ENCODE results near the gene MFAP2. TPM values are rescaled to one million over a fixed set of nuclear protein-coding genes. Genes with fewer than 3 reads are reported as not detected.

MFAP2 gene
- total and polyA plus RNA-seq, 2 of the 8 experiments (the other 6 are each of a cell fraction or from before 2014, with no cell fraction given) = 172 to 326 TPM

DNA sequence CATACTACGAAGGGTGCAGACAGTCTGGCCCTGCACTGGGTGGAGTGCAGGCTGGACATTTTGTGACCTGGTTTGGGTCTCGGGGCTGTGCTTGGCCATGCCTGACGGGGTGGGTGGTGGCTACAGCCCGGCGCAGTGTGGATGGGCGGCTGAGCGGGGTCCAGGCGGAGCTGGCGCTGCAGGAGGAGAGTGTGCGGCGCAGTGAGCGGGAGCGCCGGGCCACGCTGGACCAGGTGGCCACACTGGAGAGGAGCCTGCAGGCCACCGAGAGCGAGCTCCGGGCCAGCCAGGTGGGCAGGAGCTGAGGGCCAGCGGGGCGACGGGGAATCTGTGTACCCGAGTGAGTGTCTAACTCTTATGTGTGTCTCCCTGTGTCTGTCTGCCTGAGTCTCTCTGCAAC is 14.1 kb downstream of the MFAP2 start:
- Histone ChIP-seq H2AFZ (ENCODE audit: low read length) (no peak overlapping the region), H3K4ac (replicated peaks; ENCODE audit: insufficient read length, low read depth, low read length) (no peak overlapping the region), H3K9me3 (ENCODE audit: insufficient read depth in 2 of 2, low read depth in 1 of 2, low read length in 1 of 2) (no peaks in the 10 kb centered on the region), H3K27ac (ENCODE audit: low read depth, low read length) (no peak overlapping the region), H3K4me3 (ENCODE audit: extremely low read depth in 1 of 4, insufficient read depth in 2 of 4, low read depth in 3 of 4, low read length in 4 of 4) (no peak overlapping the region), H3K27me3 (replicated peaks in 1 of 4; ENCODE audit: control insufficient read depth in 3 of 4, extremely low read depth in 1 of 4, insufficient read depth in 3 of 4, low read length in 3 of 4) (no peaks in the 10 kb centered on the region), H4K20me1 (replicated peaks in 1 of 2; ENCODE audit: control insufficient read depth in 1 of 2, insufficient read depth in 2 of 2, low read length in 2 of 2) (peaks cover 5 to 8% of the 10 kb centered on the region in 2 experiments), H2BK5ac (ENCODE audit: low read depth, low read length) (no peak overlapping the region; the same call in 1 of the 2 replicates), H3K23ac (ENCODE audit: insufficient read length) (no peak overlapping the region), H3K9ac (replicated peaks in 1 of 4; ENCODE audit: extremely low read depth in 1 of 4, low read depth in 3 of 4, low read length in 3 of 4) (no peak overlapping the region; a peak in 1 of 7 replicates), H2BK120ac (replicated peaks; ENCODE audit: low read depth, low read length) (no peak overlapping the region), H3K4me2 (ENCODE audit: insufficient read depth in 1 of 2, low read depth in 2 of 2, low read length in 2 of 2) (no peak overlapping the region), H3K23me2 (ENCODE audit: low read depth, low read length) (peaks cover 3% of the 10 kb centered on the region; the same call in 1 of the 2 replicates), H3K36me3 (ENCODE audit: control insufficient read depth in 2 of 4, insufficient read depth in 4 of 4, low read length in 3 of 4) (peaks cover 3 to 33% (median 16%) of the 10 kb centered on the region in 4 experiments; a peak in 6 of 8 replicates), H3K56ac (replicated peaks; ENCODE audit: insufficient read length, low read depth, low read length) (no peak overlapping the region), H4K5ac (ENCODE audit: insufficient read length, low read depth, low read length) (no peak overlapping the region), H2BK15ac (ENCODE audit: low read length) (no peak overlapping the region), H4K8ac (ENCODE audit: extremely low read depth, insufficient read depth, low read length) (no peak overlapping the region; the same call in 1 of the 2 replicates), H2BK12ac (ENCODE audit: low read depth, low read length) (no peak overlapping the region), H2AK5ac (ENCODE audit: low read depth, low read length) (no peak overlapping the region), H4K91ac (replicated peaks; ENCODE audit: insufficient read length, low read length) (no peak overlapping the region), H3K79me2 (ENCODE audit: control insufficient read depth in 1 of 2, insufficient read depth in 2 of 2, low read length in 2 of 2) (no peaks in the 10 kb centered on the region), H3K14ac (ENCODE audit: insufficient read length) (no peak overlapping the region), H3K18ac (ENCODE audit: extremely low read depth, low read length) (no peak overlapping the region), H3K79me1 (ENCODE audit: low read depth, low read length) (no peaks in the 10 kb centered on the region), H2BK20ac (ENCODE audit: low read length) (no peak overlapping the region), H3K4me1 (replicated peaks in 1 of 4; ENCODE audit: control insufficient read depth in 3 of 4, insufficient read depth in 4 of 4, low read length in 3 of 4) (0 out of 7 replicates have a peak, but pooled peaks cover 0 to 1% (median 0%) of the 10 kb centered on the region in 4 experiments)
- WGBS, 2 experiments (ENCODE audit: extremely low coverage in 1 of 2, insufficient coverage in 1 of 2, insufficient read length in 1 of 2, insufficient replicate concordance in 2 of 2, low coverage in 1 of 2, low lambda C conversion rate in 2 of 2, missing lambda C conversion rate in 1 of 2) = 95% methylated on average over 20 of the region's 22 CpGs; no CpG with 5 or more reads in 1 of the 2 experiments
- DNase-seq (ENCODE audit: low read depth in 1 of 2, low spot score in 2 of 2) (no peak), FAIRE-seq (no peak)
- CTCF ChIA-PET (ENCODE audit: partially characterized antibody) = interaction anchor here (0.9 to 14.3 kb wide), 6 partner anchors 9 to 80 kb away, joined by 5 to 267 read pairs (median 52); partner anchors contain the start of gene MFAP2
- POLR2A ChIA-PET (ENCODE audit: partially characterized antibody) = interaction anchor here (1.3 to 9.5 kb wide), 3 partner anchors 9 to 26 kb away, joined by 3 to 92 read pairs (median 5); partner anchors contain the start of gene MFAP2
- TF ChIP-seq CTCF (IDR thresholded peaks at IDR 0.05; ENCODE audit: control extremely low read depth in 1 of 3, insufficient read depth in 1 of 3, low read depth in 1 of 3, low read length in 3 of 3) (no peak), EP300 (IDR thresholded peaks at IDR 0.05; ENCODE audit: borderline replicate concordance in 1 of 2, low read depth in 2 of 2, low read length in 2 of 2) (no peak), CBX5 (IDR thresholded peaks at IDR 0.05; ENCODE audit: low read depth, low read length) (no peak), TEAD4 (IDR thresholded peaks at IDR 0.05; ENCODE audit: low read depth, low read length) (no peak), ASH2L (IDR thresholded peaks at IDR 0.05; ENCODE audit: low read length) (no peak)
- TF ChIP-seq, protein P1, sequence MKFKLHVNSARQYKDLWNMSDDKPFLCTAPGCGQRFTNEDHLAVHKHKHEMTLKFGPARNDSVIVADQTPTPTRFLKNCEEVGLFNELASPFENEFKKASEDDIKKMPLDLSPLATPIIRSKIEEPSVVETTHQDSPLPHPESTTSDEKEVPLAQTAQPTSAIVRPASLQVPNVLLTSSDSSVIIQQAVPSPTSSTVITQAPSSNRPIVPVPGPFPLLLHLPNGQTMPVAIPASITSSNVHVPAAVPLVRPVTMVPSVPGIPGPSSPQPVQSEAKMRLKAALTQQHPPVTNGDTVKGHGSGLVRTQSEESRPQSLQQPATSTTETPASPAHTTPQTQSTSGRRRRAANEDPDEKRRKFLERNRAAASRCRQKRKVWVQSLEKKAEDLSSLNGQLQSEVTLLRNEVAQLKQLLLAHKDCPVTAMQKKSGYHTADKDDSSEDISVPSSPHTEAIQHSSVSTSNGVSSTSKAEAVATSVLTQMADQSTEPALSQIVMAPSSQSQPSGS (IDR thresholded peaks at IDR 0.05; ENCODE audit: low read length) = no peak
